HG03097 (cell line): Measurements from ENCODE around the gene PPIC.

Experiments
- ATAC-seq: cut with Tn5 transposase; IDR thresholded peaks from one replicate; pipeline ENCODE4 v1.9.1; 2021; ENCODE audit not compliant: unreplicated experiment, low FRiP score

Gene PPIC

GRCh38 chr5:123036391-123037103 lies at the start of gene PPIC:
Gene PPIC (minus strand): TSS chr5:123036725. CDS start chr5:123036625, 100 bp downstream.
- no peak for ATAC-seq

GRCh38 chr5:123085638-123086286 lies 49.2 kb upstream of the PPIC start:
- no peak for ATAC-seq

- no peak for ATAC-seq
Observed at GRCh38 chr5:123084730-123085605, 48.4 kb upstream of the PPIC start.

GRCh38 chr5:123083298-123083697 lies 46.8 kb upstream of the PPIC start:
- ATAC-seq: no peak

- ATAC-seq: no peak
Observed at GRCh38 chr5:123080215-123080614, 43.7 kb upstream of the PPIC start.

GRCh38 chr5:123075521-123076163 lies 39.1 kb upstream of the PPIC start:
- no peak for ATAC-seq

GRCh38 chr5:123068368-123068938 lies 31.9 kb upstream of the PPIC start:
- no peak for ATAC-seq

GRCh38 chr5:123066016-123066415 lies 29.5 kb upstream of the PPIC start:
- no peak for ATAC-seq

GRCh38 chr5:123059455-123059854 lies 22.9 kb upstream of the PPIC start:
- ATAC-seq: no peak

- ATAC-seq: no peak
Observed at GRCh38 chr5:123051206-123051605, 14.7 kb upstream of the PPIC start.

- no peak for ATAC-seq
Observed at GRCh38 chr5:123047706-123048105, 11.2 kb upstream of the PPIC start.

- no peak for ATAC-seq
Observed at GRCh38 chr5:123046222-123046621, 9.7 kb upstream of the PPIC start.

- ATAC-seq: no peak
Observed at GRCh38 chr5:123044926-123045617, 8.5 kb upstream of the PPIC start.

GRCh38 chr5:123039673-123040072 lies 3.1 kb upstream of the PPIC start:
- no peak for ATAC-seq

GRCh38 chr5:123037104-123037418 lies 536 bp upstream of the PPIC start:
- no peak for ATAC-seq

GRCh38 chr5:123035918-123036390 lies 571 bp downstream of the PPIC start:
- no peak for ATAC-seq

- ATAC-seq: no peak
Observed at GRCh38 chr5:123035360-123035917, 1.1 kb downstream of the PPIC start.

- no peak for ATAC-seq
Observed at GRCh38 chr5:123033157-123033671, 3.3 kb downstream of the PPIC start.

- ATAC-seq: no peak
Observed at GRCh38 chr5:123028222-123028621, 8.3 kb downstream of the PPIC start.
